Measurements from ENCODE around the gene CARD19.

CARD19 gene

GRCh38 chr9:93107825-93108161, 11.8 kb downstream of the CARD19 start:
- H3K4me3 ChIP-seq (ENCODE audit: low read depth, low read length): no peak overlapping the region
- no peak for DNase-seq (ENCODE audit: low read depth)
- no peak for TF ChIP-seq CTCF (IDR thresholded peaks at IDR 0.05; ENCODE audit: low read depth, low read length, missing control alignments)

- no peak for TF ChIP-seq CTCF (IDR thresholded peaks at IDR 0.05; ENCODE audit: low read depth, low read length, missing control alignments)
- no peak for DNase-seq (ENCODE audit: low read depth)
- no peak overlapping the region for H3K4me3 ChIP-seq (ENCODE audit: low read depth, low read length)
Measured at GRCh38 chr9:93108291-93109041, 12.4 kb downstream of the CARD19 start.

GRCh38 chr9:93110311-93110855, 14.4 kb downstream of the CARD19 start:
- DNase-seq (ENCODE audit: low read depth): no peak
- TF ChIP-seq CTCF (IDR thresholded peaks at IDR 0.05; ENCODE audit: low read depth, low read length, missing control alignments): no peak

GRCh38 chr9:93111001-93111370, 15.0 kb downstream of the CARD19 start:
- no peak for DNase-seq (ENCODE audit: low read depth)
- TF ChIP-seq CTCF (IDR thresholded peaks at IDR 0.05; ENCODE audit: low read depth, low read length, missing control alignments): no peak
- H3K4me3 ChIP-seq (ENCODE audit: low read depth, low read length): no peak overlapping the region

More at GRCh38 chr9:93110311-93110855, 14.4 kb downstream of the CARD19 start:
- no peak overlapping the region for H3K4me3 ChIP-seq (ENCODE audit: low read depth, low read length)

- H3K4me3 ChIP-seq (ENCODE audit: low read depth, low read length): no peak overlapping the region
- no peak for DNase-seq (ENCODE audit: low read depth)
- TF ChIP-seq CTCF (IDR thresholded peaks at IDR 0.05; ENCODE audit: low read depth, low read length, missing control alignments): no peak
Measured at GRCh38 chr9:93111371-93112115, 15.5 kb downstream of the CARD19 start.

- H3K4me3 ChIP-seq (ENCODE audit: low read depth, low read length): no peak overlapping the region
- TF ChIP-seq CTCF (IDR thresholded peaks at IDR 0.05; ENCODE audit: low read depth, low read length, missing control alignments): no peak
Measured at GRCh38 chr9:93112116-93112863, 16.3 kb downstream of the CARD19 start.

More at GRCh38 chr9:93112116-93112863, 16.3 kb downstream of the CARD19 start:
- DNase-seq (ENCODE audit: low read depth): no peak

Data from GM12864 (cell line).